ENCODE results near the gene CDRT15.

Gene CDRT15

DNA sequence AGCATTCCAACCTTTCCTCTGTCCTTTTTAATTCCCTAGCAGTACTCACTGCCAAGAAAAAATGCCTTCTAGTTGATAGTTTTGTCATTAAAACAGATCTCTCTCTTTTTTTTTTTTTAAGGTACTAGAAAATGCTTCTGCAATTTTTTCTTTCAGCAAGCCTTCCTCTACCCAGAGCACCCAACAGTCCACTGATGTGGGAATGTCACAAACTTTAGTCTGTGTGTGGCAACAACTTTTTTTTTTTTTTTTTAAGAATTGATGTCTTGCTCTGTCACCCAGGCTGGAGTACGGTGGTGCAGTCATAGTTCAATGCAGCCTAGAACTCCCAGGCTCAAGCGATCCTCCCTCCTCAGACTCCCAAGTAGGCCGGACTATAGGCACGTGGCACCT is 34.7 kb downstream of the CDRT15 start:
- TF ChIP-seq ZNF8 (CRISPR knock-in tag; IDR thresholded peaks at IDR 0.05) (no peak), BACH2 (CRISPR knock-in tag; IDR thresholded peaks at IDR 0.05; ENCODE audit: borderline replicate concordance) (no peak), ISL1 (CRISPR knock-in tag; IDR thresholded peaks at IDR 0.05) (no peak), ZC3H10 (CRISPR knock-in tag; IDR thresholded peaks at IDR 0.05) (no peak), ZNF565 (CRISPR knock-in tag; conservative IDR thresholded peaks at IDR 0.05; ENCODE audit: low read depth) (no peak), ARNTL (CRISPR knock-in tag; IDR thresholded peaks at IDR 0.05; ENCODE audit: borderline replicate concordance, low read depth) (no peak)

DNA sequence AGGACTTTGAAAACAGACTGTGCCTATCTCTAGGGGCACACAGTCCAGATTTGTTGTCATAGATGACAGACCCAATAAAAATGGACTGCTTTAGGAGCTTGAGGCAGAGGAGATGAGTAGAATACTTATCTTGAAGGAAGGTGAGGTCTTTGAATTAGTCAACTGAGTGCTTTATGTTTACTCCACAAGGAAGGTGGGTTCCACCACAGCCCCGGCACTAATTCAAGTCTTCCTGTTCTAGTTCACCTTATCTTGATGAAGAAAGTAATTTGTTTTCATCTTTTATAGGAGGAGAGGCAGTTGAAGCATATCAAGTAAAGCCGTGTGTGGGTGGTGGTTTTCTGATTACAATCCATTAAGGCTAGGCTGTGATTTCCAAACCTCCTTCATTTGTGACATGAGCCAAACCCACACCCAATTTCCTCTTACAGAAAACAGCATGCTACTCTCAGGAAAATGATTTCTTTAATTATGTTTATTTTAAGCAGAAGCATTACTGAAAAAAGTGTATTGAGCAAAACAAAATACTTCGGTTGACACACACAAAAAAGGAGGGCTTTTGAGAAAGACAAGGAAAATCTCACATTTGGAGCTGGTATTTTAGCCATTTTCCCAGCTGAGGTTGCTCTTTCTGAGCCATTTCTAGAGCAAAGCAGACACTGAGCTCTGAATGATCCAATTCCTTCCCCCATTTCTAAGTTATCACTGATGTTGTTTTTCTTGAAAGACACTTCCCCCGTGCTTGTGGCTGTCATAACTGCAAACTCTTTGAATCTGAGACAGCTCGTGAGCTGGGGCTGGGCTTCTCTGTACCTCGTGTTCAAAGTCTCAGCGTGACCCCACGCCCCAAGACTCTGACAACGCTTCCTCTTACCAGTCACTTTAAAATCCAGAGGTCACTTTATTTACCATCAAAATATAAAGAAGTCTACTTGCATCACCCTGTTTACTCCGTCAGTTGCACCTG is 35.4 kb downstream of the CDRT15 start:
- no peak for TF ChIP-seq ZFP3 (CRISPR knock-in tag; IDR thresholded peaks at IDR 0.05)
- TF ChIP-seq ISL1 (CRISPR knock-in tag; IDR thresholded peaks at IDR 0.05): no peak
- TF ChIP-seq TSHZ2 (CRISPR knock-in tag; IDR thresholded peaks at IDR 0.05): no peak
- TF ChIP-seq ARNTL (CRISPR knock-in tag; IDR thresholded peaks at IDR 0.05; ENCODE audit: borderline replicate concordance, low read depth): no peak
- TF ChIP-seq GLIS3 (CRISPR knock-in tag; IDR thresholded peaks at IDR 0.05): no peak
- TF ChIP-seq ZFP30 (CRISPR knock-in tag; IDR thresholded peaks at IDR 0.05): no peak
- no peak for TF ChIP-seq OSR1 (CRISPR knock-in tag; IDR thresholded peaks at IDR 0.05)
- no peak for TF ChIP-seq ZC3H10 (CRISPR knock-in tag; IDR thresholded peaks at IDR 0.05)
- no peak for TF ChIP-seq ZNF70 (CRISPR knock-in tag; IDR thresholded peaks at IDR 0.05)
- TF ChIP-seq TCF4 (CRISPR knock-in tag; IDR thresholded peaks at IDR 0.05; ENCODE audit: borderline replicate concordance): no peak
- TF ChIP-seq ZNF565 (CRISPR knock-in tag; conservative IDR thresholded peaks at IDR 0.05; ENCODE audit: low read depth): no peak
- TF ChIP-seq ESRRG (CRISPR knock-in tag; IDR thresholded peaks at IDR 0.05): no peak
- TF ChIP-seq SNAI2 (CRISPR knock-in tag; IDR thresholded peaks at IDR 0.05): no peak
- TF ChIP-seq ZNF8 (CRISPR knock-in tag; IDR thresholded peaks at IDR 0.05): no peak
- ATAC-seq: no peak

More for the DNA sequence above, 34.7 kb downstream of the CDRT15 start:
- no peak for ATAC-seq

DNA sequence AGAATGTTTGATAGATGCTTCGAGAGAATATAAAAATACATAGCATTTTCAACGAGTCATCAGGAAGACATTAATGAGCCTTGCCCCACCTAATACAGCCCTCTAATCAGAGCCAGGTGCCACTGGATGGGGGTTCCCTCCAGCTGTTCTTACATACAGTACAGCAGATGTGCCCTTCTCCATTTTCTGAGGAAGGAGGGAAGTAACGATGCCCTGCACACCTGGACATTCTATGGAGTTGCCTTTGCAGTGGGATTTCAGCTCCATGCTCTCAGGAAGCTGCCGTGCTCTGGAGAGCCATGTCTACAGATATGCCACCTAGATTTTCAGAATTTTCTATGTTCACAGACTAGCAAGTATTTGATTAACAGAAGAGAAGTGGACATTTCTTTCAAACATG is 36.3 kb downstream of the CDRT15 start:
- TF ChIP-seq ZFP3 (CRISPR knock-in tag; IDR thresholded peaks at IDR 0.05): no peak
- no peak for TF ChIP-seq RARB (CRISPR knock-in tag; IDR thresholded peaks at IDR 0.05)
- TF ChIP-seq, protein P1, sequence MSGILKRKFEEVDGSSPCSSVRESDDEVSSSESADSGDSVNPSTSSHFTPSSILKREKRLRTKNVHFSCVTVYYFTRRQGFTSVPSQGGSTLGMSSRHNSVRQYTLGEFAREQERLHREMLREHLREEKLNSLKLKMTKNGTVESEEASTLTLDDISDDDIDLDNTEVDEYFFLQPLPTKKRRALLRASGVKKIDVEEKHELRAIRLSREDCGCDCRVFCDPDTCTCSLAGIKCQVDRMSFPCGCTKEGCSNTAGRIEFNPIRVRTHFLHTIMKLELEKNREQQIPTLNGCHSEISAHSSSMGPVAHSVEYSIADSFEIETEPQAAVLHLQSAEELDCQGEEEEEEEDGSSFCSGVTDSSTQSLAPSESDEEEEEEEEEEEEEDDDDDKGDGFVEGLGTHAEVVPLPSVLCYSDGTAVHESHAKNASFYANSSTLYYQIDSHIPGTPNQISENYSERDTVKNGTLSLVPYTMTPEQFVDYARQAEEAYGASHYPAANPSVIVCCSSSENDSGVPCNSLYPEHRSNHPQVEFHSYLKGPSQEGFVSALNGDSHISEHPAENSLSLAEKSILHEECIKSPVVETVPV (CRISPR knock-in tag; IDR thresholded peaks at IDR 0.05): no peak
- TF ChIP-seq TSHZ2 (CRISPR knock-in tag; IDR thresholded peaks at IDR 0.05): no peak
- TF ChIP-seq ZNF70 (CRISPR knock-in tag; IDR thresholded peaks at IDR 0.05): no peak
- TF ChIP-seq SNAI2 (CRISPR knock-in tag; IDR thresholded peaks at IDR 0.05): no peak
- no peak for TF ChIP-seq TCF4 (CRISPR knock-in tag; IDR thresholded peaks at IDR 0.05; ENCODE audit: borderline replicate concordance)
- no peak for TF ChIP-seq ZC3H10 (CRISPR knock-in tag; IDR thresholded peaks at IDR 0.05)
- TF ChIP-seq ARNTL (CRISPR knock-in tag; IDR thresholded peaks at IDR 0.05; ENCODE audit: borderline replicate concordance, low read depth): no peak
- no peak for TF ChIP-seq GLIS3 (CRISPR knock-in tag; IDR thresholded peaks at IDR 0.05)
- TF ChIP-seq ZNF8 (CRISPR knock-in tag; IDR thresholded peaks at IDR 0.05): no peak
- TF ChIP-seq TOX (CRISPR knock-in tag; IDR thresholded peaks at IDR 0.05; ENCODE audit: borderline replicate concordance): no peak
- TF ChIP-seq, protein P2, sequence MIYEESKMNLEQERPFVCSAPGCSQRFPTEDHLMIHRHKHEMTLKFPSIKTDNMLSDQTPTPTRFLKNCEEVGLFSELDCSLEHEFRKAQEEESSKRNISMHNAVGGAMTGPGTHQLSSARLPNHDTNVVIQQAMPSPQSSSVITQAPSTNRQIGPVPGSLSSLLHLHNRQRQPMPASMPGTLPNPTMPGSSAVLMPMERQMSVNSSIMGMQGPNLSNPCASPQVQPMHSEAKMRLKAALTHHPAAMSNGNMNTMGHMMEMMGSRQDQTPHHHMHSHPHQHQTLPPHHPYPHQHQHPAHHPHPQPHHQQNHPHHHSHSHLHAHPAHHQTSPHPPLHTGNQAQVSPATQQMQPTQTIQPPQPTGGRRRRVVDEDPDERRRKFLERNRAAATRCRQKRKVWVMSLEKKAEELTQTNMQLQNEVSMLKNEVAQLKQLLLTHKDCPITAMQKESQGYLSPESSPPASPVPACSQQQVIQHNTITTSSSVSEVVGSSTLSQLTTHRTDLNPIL (CRISPR knock-in tag; IDR thresholded peaks at IDR 0.05; ENCODE audit: low read depth): no peak
- ATAC-seq: no peak
